Measurements from ENCODE around the gene FAM237B. TPM values are rescaled to one million over a fixed set of nuclear protein-coding genes. Genes with fewer than 3 reads are reported as not detected.

The FAM237B gene
- total and polyA plus RNA-seq, 2 of the 13 experiments (the other 11 are each of a cell fraction or from before 2014, with no cell fraction given) = not detected

GRCh38 chr7:90267263-90267858 lies 53.7 kb downstream of the FAM237B start (continued):
- TF ChIP-seq AHDC1 (CRISPR knock-in tag; IDR thresholded peaks at IDR 0.05; ENCODE audit: borderline replicate concordance) (peak; percentile 20; the same call in 1 of the 2 replicates), ASH2L (IDR thresholded peaks at IDR 0.05; ENCODE audit: insufficient read length, low read depth, low read length) (peak; percentile 81), ZNF644 (CRISPR knock-in tag; IDR thresholded peaks at IDR 0.05; ENCODE audit: low read depth) (peak; percentile 55), CEBPG (CRISPR knock-in tag; IDR thresholded peaks at IDR 0.05) (peak; percentile 8; the same call in 1 of the 2 replicates), ZNF446 (CRISPR knock-in tag; IDR thresholded peaks at IDR 0.05) (no peak), RXRB (CRISPR knock-in tag; IDR thresholded peaks at IDR 0.05; ENCODE audit: borderline replicate concordance) (peak; percentile 10; the same call in 1 of the 2 replicates), ZNF777 (CRISPR knock-in tag; IDR thresholded peaks at IDR 0.05) (no peak), SOX6 (IDR thresholded peaks at IDR 0.05) (no peak), SOX6 (CRISPR knock-in tag; IDR thresholded peaks at IDR 0.05) (peak; percentile 5; the same call in 1 of the 2 replicates), ZNF160 (CRISPR knock-in tag; IDR thresholded peaks at IDR 0.05) (no peak), GATAD2A (CRISPR knock-in tag; IDR thresholded peaks at IDR 0.05) (0 out of 2 replicates have a peak, but pooled peaks have one; percentile 17), DMAP1 (CRISPR knock-in tag; IDR thresholded peaks at IDR 0.05) (peak; percentile 54; the same call in 1 of the 2 replicates), ZNF580 (CRISPR knock-in tag; IDR thresholded peaks at IDR 0.05; ENCODE audit: borderline replicate concordance, low read depth) (no peak), HNRNPK (IDR thresholded peaks at IDR 0.05; ENCODE audit: low read depth, low read length, poor library complexity, severe bottlenecking) (no peak), ZBTB40 (IDR thresholded peaks at IDR 0.05) (no peak), ZBTB40 (CRISPR knock-in tag; IDR thresholded peaks at IDR 0.05) (no peak)
